ENCODE measurements around the gene TBC1D14. TPM values are rescaled to one million over a fixed set of nuclear protein-coding genes. Genes with fewer than 3 reads are reported as not detected.

The TBC1D14 gene
- polyA plus RNA-seq, 1 of the 3 experiments (the other 2 are of a cell fraction): 39.5 TPM

GRCh38 chr4:7073059-7073458, 163.4 kb downstream of the TBC1D14 start:
- no peak overlapping the region for H3K27ac ChIP-seq (ENCODE audit: low read depth in 2 of 2, low read length in 1 of 2)
- H3K9me2 ChIP-seq: no peaks in the 10 kb centered on the region
- TF ChIP-seq PBX3 (IDR thresholded peaks at IDR 0.05) (no peak), SMC3 (IDR thresholded peaks at IDR 0.05; ENCODE audit: low read depth, low read length) (no peak), CHD2 (IDR thresholded peaks at IDR 0.05; ENCODE audit: low read length, partially characterized antibody) (no peak), RAD21 (IDR thresholded peaks at IDR 0.05; ENCODE audit: low read length) (no peak), ELF1 (IDR thresholded peaks at IDR 0.05) (no peak), REST (IDR thresholded peaks at IDR 0.05; ENCODE audit: low read depth, low read length) (no peak)
- ChIA-PET CTCF (interaction anchor here (0.6 to 9.1 kb wide), 6 partner anchors 10 to 414 kb away, joined by 3 to 80 read pairs (median 6); partner anchors contain the start of gene TADA2B), POLR2A (no interaction called here)
- WGBS (ENCODE audit: low lambda C conversion rate): 79% methylated on average over 8 of the region's 14 CpGs
- H4K20me1 ChIP-seq (ENCODE audit: insufficient read depth): no peaks in the 10 kb centered on the region
- no peak overlapping the region for H3K4me2 ChIP-seq
- peaks cover 0 to 12% of the 10 kb centered on the region in 2 experiments; a peak in 1 of 4 replicates for H3K4me1 ChIP-seq (ENCODE audit: control insufficient read depth in 1 of 2, insufficient read depth in 2 of 2, low read depth in 1 of 2, low read length in 1 of 2)
- H3K79me2 ChIP-seq (ENCODE audit: insufficient read depth): no peaks in the 10 kb centered on the region
- DNase-seq: no peak
- no peaks in the 10 kb centered on the region for H3F3A ChIP-seq (replicated peaks; ENCODE audit: insufficient read depth)
- no peak overlapping the region for H3K9ac ChIP-seq
- no peaks in the 10 kb centered on the region for H3K9me3 ChIP-seq
- H2AFZ ChIP-seq (ENCODE audit: low read depth): no peak overlapping the region
- H3K27me3 ChIP-seq (ENCODE audit: insufficient read depth): no peaks in the 10 kb centered on the region
- H3K36me3 ChIP-seq (replicated peaks in 1 of 2; ENCODE audit: control insufficient read depth in 1 of 2, insufficient read depth in 2 of 2, low read length in 1 of 2): no peaks in the 10 kb centered on the region
- H3K4me3 ChIP-seq (ENCODE audit: low read depth in 2 of 2, low read length in 1 of 2): no peak overlapping the region

- 62% methylated on average over 9 of the region's 18 CpGs for WGBS (ENCODE audit: low lambda C conversion rate)
- Histone ChIP-seq H3K9me2 (no peaks in the 10 kb centered on the region), H3K9me3 (no peaks in the 10 kb centered on the region), H3K4me3 (ENCODE audit: low read depth in 2 of 2, low read length in 1 of 2) (no peak overlapping the region), H3K36me3 (replicated peaks in 1 of 2; ENCODE audit: control insufficient read depth in 1 of 2, insufficient read depth in 2 of 2, low read length in 1 of 2) (no peaks in the 10 kb centered on the region), H3K79me2 (ENCODE audit: insufficient read depth) (no peaks in the 10 kb centered on the region), H3F3A (replicated peaks; ENCODE audit: insufficient read depth) (no peaks in the 10 kb centered on the region), H3K4me2 (no peak overlapping the region), H3K4me1 (ENCODE audit: control insufficient read depth in 1 of 2, insufficient read depth in 2 of 2, low read depth in 1 of 2, low read length in 1 of 2) (peaks cover 0 to 11% of the 10 kb centered on the region in 2 experiments; a peak in 1 of 4 replicates), H3K27ac (ENCODE audit: low read depth in 2 of 2, low read length in 1 of 2) (no peak overlapping the region), H2AFZ (ENCODE audit: low read depth) (no peak overlapping the region), H3K9ac (no peak overlapping the region), H4K20me1 (ENCODE audit: insufficient read depth) (no peaks in the 10 kb centered on the region), H3K27me3 (ENCODE audit: insufficient read depth) (no peaks in the 10 kb centered on the region)
- POLR2A ChIA-PET: no interaction called here
- DNase-seq: peak; percentile 87
- TF ChIP-seq USF1 (IDR thresholded peaks at IDR 0.05; ENCODE audit: borderline replicate concordance, low read depth) (peak; percentile 97), RCOR1 (IDR thresholded peaks at IDR 0.05; ENCODE audit: low read length) (no peak), USF2 (IDR thresholded peaks at IDR 0.05; ENCODE audit: borderline replicate concordance, low read depth, low read length) (peak; percentile 77), GATA2 (CRISPR knock-in tag; IDR thresholded peaks at IDR 0.05) (no peak)
- CTCF ChIA-PET: interaction anchor here (0.6 to 7.9 kb wide), 5 partner anchors 9 to 200 kb away, joined by 3 to 80 read pairs (median 4); partner anchors contain the start of gene TADA2B
Measured at GRCh38 chr4:7073526-7074390, 164.1 kb downstream of the TBC1D14 start.
